A673 (cell line): ENCODE measurements around the gene GSTT4. TPM values are rescaled to one million over a fixed set of nuclear protein-coding genes. Genes with fewer than 3 reads are reported as not detected.

ENCODE experiments used
- BruUV-seq: library from RNA; stranded (reverse); fragments of 400-500 nt; replicated peaks from 2 replicates; lab custom pipeline; 2021; lab: Mats Ljungman, UMichigan
- CTCF ChIA-PET: fragments of 300-600 bp; sonication (Branson Sonifier 250); formaldehyde crosslinking; loops from one replicate; lab custom pipeline; 2022; ENCODE audit warnings: antibody characterized with exemption; lab: Charles Lee
- POLR2A ChIA-PET: fragments of 300-600 bp; sonication (Branson Sonifier 250); formaldehyde crosslinking; loops from one replicate; lab custom pipeline; 2022; ENCODE audit warnings: antibody characterized with exemption; ENCODE audit not compliant: low non-redundant PET; lab: Charles Lee
- DNase-seq: peaks from one replicate; pipeline ENCODE4 v3.0.0-alpha.2; 2015; ENCODE audit warnings: low spot score
- H3K27ac ChIP-seq: fragments of 200-600 bp; sonication (generic); 2 replicates; pipeline ENCODE4 v1.5.1; 2016; ENCODE audit warnings: mixed run types, low read depth, mild to moderate bottlenecking, mixed read lengths, antibody characterized with exemption, low read length; ENCODE audit not compliant: poor library complexity, severe bottlenecking
- H3K27me3 ChIP-seq: fragments of 200-600 bp; sonication (generic); replicated peaks from 2 replicates; pipeline ENCODE4 v1.6.1; 2017; ENCODE audit warnings: mixed run types, low read depth, mild to moderate bottlenecking, mixed read lengths, antibody characterized with exemption, low read length; ENCODE audit not compliant: insufficient read depth, poor library complexity
- H3K36me3 ChIP-seq: fragments of 200-600 bp; sonication (generic); 2 replicates; pipeline ENCODE4 v1.6.1; 2016; ENCODE audit warnings: mixed run types, mild to moderate bottlenecking, mixed read lengths, antibody characterized with exemption, low read length; ENCODE audit not compliant: insufficient read depth, poor library complexity, severe bottlenecking
- H3K4me1 ChIP-seq: fragments of 200-600 bp; sonication (generic); 2 replicates; pipeline ENCODE4 v1.6.1; 2017; ENCODE audit warnings: mixed run types, mild to moderate bottlenecking, mixed read lengths, antibody characterized with exemption, low read length; ENCODE audit not compliant: insufficient read depth, poor library complexity, severe bottlenecking
- H3K4me3 ChIP-seq: fragments of 200-600 bp; sonication (generic); 2 replicates; pipeline ENCODE4 v1.5.1; 2016; ENCODE audit warnings: low read depth, mixed run types, mild to moderate bottlenecking, mixed read lengths, low read length; ENCODE audit not compliant: poor library complexity, severe bottlenecking
- H3K9me3 ChIP-seq: fragments of 200-600 bp; sonication (generic); 2 replicates; pipeline ENCODE4 v1.6.1; 2016; ENCODE audit warnings: mixed run types, low read depth, mild to moderate bottlenecking, mixed read lengths, antibody characterized with exemption, low read length; ENCODE audit not compliant: poor library complexity, severe bottlenecking
- EZH2 ChIP-seq: fragments of 200-600 bp; sonication (generic); IDR thresholded peaks from 2 replicates; pipeline ENCODE4 v1.6.1; 2017; ENCODE audit warnings: borderline replicate concordance, low read depth, mild to moderate bottlenecking, mixed read lengths, antibody characterized with exemption, low read length; ENCODE audit not compliant: poor library complexity, severe bottlenecking
- intact Hi-C: fragments of 100-400 bp; cut with micrococcal nuclease; formaldehyde crosslinking; loops from one replicate; pipeline ENCODE4 v1.10.0; 2022; ENCODE audit not compliant: unreplicated experiment
- total RNA-seq: library from RNA; stranded (reverse); gene quantifications from 2 replicates; pipeline ENCODE4 v1.2.3, GENCODE V29; 2021
- TF ChIP-seq, protein P1 (sequence below): fragments of 300-800, 200-600 bp; sonication (generic); conservative IDR thresholded peaks from 2 replicates; pipeline ENCODE4 v1.5.1; 2017; ENCODE audit warnings: low read depth, mild to moderate bottlenecking, antibody characterized with exemption, low read length, moderate library complexity, mixed read lengths

Gene GSTT4
- total RNA-seq, 1 experiment from 2014 or later, result not detected

DNA sequence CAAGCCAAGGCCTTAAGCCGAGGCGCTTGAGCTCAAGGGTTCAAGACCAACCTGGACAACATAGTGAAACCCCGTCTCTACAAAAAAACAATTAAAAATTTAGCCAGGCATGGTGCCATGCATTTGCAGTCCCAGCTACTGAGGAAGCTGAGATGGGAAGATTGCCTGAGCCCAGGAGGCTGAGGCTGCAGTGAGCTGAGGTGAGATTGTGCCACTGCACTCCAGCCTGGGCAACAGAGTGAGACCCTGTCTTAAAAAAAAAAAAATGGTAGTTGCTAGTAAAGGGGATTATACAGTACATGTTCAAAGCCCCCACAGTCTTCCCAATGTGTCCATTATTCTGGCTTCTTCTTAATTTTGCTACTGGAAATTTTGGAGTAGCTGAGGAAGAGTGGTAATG lies 24.1 kb upstream of the GSTT4 start:
- intact Hi-C loops, result no loop called here
- no peaks in the 10 kb centered on the region for H3K27me3 ChIP-seq
- peaks cover 1% of the 10 kb centered on the region for H3K9me3 ChIP-seq
- BruUV-seq, result no TSS peak
- peaks cover 8% of the 10 kb centered on the region for H3K4me1 ChIP-seq
- H3K36me3 ChIP-seq, result no peaks in the 10 kb centered on the region
- no peak overlapping the region for H3K27ac ChIP-seq
- no peak for TF ChIP-seq EZH2
- TF ChIP-seq, protein P1, sequence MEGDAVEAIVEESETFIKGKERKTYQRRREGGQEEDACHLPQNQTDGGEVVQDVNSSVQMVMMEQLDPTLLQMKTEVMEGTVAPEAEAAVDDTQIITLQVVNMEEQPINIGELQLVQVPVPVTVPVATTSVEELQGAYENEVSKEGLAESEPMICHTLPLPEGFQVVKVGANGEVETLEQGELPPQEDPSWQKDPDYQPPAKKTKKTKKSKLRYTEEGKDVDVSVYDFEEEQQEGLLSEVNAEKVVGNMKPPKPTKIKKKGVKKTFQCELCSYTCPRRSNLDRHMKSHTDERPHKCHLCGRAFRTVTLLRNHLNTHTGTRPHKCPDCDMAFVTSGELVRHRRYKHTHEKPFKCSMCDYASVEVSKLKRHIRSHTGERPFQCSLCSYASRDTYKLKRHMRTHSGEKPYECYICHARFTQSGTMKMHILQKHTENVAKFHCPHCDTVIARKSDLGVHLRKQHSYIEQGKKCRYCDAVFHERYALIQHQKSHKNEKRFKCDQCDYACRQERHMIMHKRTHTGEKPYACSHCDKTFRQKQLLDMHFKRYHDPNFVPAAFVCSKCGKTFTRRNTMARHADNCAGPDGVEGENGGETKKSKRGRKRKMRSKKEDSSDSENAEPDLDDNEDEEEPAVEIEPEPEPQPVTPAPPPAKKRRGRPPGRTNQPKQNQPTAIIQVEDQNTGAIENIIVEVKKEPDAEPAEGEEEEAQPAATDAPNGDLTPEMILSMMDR, result no peak
- no peak for DNase-seq
- no peak overlapping the region for H3K4me3 ChIP-seq
- POLR2A ChIA-PET, result no interaction called here
- CTCF ChIA-PET, result no interaction called here

DNA sequence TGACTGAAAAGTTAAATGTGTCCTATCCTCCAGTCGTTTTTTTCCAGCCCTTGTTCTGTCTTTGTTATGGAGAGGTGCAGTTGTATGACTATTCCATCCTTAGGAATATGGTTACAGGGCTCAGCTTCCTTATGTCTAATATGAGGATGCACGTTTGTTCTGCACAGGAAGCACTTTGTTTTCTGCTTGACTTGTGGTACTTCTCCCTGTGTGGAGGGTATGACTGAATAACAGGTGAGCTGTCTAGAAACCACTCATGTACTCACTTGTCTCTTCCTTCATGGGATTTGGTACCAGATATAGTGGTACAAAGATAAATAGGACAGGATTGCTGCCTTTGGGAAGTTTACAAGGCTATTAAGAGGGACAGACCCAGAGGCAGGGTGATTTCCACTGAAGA lies 23.3 kb upstream of the GSTT4 start:
- Histone ChIP-seq H3K9me3 (peaks cover 4% of the 10 kb centered on the region), H3K4me3 (no peak overlapping the region), H3K27me3 (no peaks in the 10 kb centered on the region), H3K36me3 (no peaks in the 10 kb centered on the region), H3K4me1 (peaks cover 8% of the 10 kb centered on the region), H3K27ac (no peak overlapping the region)
- ChIA-PET POLR2A (no interaction called here), CTCF (no interaction called here)
- no peak for TF ChIP-seq EZH2
- TF ChIP-seq, protein P1, result no peak
- no peak for DNase-seq
- BruUV-seq, result no TSS peak
- intact Hi-C loops, result no loop called here

- ChIA-PET CTCF (no interaction called here), POLR2A (no interaction called here)
- Histone ChIP-seq H3K9me3 (peaks cover 8% of the 10 kb centered on the region), H3K36me3 (no peaks in the 10 kb centered on the region), H3K27ac (no peak overlapping the region), H3K27me3 (no peaks in the 10 kb centered on the region), H3K4me3 (no peak overlapping the region), H3K4me1 (peaks cover 8% of the 10 kb centered on the region)
- BruUV-seq, result no TSS peak
- DNase-seq, result no peak
- intact Hi-C loops, result no loop called here
- no peak for TF ChIP-seq EZH2
- TF ChIP-seq, protein P1, result no peak
Observed at GRCh38 chr22:24027991-24028390, 22.7 kb upstream of the GSTT4 start.
